ENCODE measurements around the gene OTOP1.
A peak's percentile ranks its signal among the peaks of the same experiment; 100 is the strongest.
"Not testable (repeated sequence)": the region's sequence is repeated elsewhere in the genome, so short reads cannot be mapped to it uniquely, and the experiment has no call there.

OTOP1 gene, protein sequence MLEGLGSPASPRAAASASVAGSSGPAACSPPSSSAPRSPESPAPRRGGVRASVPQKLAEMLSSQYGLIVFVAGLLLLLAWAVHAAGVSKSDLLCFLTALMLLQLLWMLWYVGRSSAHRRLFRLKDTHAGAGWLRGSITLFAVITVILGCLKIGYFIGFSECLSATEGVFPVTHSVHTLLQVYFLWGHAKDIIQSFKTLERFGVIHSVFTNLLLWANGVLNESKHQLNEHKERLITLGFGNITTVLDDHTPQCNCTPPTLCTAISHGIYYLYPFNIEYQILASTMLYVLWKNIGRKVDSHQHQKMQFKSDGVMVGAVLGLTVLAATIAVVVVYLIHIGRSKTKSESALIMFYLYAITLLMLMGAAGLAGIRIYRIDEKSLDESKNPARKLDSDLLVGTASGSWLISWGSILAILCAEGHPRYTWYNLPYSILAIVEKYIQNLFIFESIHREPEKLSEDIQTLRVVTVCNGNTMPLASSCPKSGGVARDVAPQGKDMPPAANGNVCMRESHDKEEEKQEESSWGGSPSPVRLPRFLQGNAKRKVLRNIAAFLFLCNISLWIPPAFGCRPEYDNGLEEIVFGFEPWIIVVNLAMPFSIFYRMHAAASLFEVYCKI

DNA sequence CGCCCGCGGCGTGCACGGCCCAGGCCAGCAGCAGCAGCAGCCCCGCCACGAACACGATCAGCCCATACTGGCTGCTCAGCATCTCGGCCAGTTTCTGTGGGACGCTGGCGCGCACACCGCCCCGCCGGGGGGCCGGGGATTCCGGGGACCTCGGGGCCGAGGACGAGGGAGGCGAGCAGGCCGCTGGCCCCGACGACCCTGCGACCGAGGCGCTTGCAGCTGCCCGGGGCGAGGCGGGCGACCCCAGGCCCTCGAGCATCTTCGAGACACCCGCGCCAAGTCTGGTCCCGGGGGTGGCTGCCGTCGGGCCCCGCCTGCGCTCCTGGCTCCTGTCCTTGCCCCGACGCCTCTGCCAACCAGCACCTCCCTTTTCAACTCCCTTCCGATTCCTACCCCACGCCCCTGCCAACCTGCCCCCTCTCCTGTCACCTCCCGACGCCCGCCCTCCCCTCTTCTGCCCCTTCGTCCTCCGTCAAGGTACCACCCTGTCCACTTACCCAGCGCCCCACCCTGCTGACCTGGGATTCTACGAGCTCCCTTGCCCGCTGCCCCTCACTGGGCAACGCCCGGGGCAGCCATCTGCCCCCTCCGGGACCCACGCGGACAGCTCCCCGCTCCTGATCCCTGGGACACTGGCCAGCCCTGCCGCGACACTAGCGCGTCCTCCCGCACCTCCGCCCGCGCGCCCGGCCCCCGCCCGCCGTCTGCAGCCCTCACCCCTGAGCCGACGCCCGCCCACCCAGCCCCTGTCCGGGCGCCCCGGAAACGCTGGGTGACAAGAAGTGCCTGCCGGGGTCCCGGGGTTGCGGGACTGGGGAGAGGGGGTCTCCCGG is at the start of gene OTOP1:
Gene OTOP1 (minus strand): TSS at position 324 of the 833 bp plus-strand sequence. CDS start 65 bp downstream, at position 259.
- no peak for DNase-seq (ENCODE audit: low read depth in 2 of 2)

DNA sequence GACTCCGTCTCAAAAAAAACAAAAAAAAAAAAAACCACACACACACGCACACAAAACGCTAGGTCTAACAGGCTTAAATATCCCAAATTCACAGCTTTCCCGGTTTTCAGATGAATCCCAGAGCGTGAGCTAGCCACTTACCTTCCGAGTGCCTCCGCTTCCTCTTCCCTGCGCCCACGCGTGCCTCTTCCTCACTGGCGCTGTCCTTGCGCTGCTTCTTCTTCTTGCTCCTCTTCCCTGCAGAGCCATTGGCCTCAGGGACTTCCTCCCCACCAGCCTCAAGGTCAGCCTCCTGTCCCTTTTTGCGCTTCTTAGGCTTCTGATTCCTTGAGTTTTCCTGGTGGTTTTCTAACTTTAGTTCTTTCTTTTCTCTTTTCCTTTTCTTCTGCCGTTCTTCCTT is 47.5 kb upstream of the OTOP1 start:
- no peak for DNase-seq (ENCODE audit: low read depth in 2 of 2)

DNA sequence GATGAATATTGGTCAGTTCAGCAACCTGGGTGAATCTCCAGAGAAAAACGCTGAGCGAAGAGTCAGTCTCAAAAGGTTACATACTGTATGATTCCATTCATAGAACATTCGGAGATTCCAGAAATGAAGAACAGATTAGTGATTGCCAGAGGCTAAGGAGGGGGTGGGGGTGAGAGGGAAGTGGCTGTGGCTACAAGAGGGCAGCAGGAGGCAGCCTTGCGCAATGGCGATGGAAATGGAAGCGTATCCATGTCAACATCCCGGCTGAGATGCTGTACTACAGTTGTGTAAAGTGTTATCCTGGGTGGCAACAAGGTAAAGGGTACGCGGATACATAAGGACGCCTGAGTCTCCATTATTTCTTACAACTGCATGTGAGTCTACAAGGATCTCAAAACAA is 45.2 kb upstream of the OTOP1 start:
- DNase-seq (ENCODE audit: low read depth in 2 of 2), result no peak

DNA sequence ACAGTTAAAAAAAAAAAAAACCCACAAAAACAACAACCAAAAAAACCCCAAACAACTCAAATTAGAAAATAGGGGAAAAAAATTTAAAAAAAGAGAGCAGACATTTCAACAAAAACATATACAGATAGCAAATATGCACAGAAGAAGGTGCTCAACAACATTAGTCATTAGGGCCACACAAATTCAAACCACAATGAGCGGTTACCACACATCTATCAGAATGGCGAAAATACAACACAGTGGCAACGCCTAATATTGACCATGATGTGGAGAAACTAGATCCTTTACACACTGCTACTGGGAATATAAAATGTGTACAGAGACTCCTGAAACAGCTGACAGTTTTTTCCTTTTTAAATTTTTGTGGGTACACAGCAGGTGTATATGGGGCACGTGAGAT is 43.8 kb upstream of the OTOP1 start:
- no peak for DNase-seq (ENCODE audit: low read depth in 2 of 2)

DNA sequence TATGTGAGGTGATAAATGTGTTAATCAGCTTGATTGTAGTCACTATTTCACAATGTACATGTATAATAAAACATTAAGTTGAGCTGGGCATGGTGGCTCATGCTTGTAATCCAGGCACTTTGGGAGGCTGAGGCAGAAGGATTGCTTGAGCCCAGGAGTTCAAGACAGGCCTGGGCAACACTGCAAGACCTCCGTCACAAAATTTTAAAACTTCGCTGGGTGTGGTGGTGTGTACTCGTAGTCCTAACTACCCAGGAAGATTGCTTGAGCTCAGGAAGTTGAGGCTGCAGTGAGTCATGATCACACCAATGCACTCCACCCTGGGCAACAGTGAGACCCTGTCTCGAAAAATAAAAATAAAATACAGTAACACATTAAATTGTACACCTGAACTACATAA is 43.1 kb upstream of the OTOP1 start:
- DNase-seq (ENCODE audit: low read depth in 2 of 2), result no peak

DNA sequence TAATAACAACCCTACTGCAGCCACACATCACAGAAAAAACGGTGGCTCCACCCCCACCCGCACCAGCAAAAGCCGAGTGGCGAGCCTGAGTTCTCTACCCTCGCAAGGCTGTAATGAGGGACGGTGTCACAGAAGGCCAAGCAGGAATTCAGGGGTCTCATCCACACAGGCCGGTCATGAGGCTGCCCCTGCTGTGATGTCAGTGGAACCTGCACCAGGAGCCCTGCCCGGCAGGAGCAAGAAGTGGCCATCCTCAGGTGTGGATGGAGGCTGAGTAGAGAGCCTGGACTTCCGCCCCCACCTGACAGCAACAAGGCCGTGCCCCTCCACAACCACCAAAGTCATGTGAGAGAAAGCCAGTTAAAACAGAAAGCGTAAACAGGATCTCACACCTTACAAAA is 42.6 kb upstream of the OTOP1 start:
- no peak for DNase-seq (ENCODE audit: low read depth in 2 of 2)

DNA sequence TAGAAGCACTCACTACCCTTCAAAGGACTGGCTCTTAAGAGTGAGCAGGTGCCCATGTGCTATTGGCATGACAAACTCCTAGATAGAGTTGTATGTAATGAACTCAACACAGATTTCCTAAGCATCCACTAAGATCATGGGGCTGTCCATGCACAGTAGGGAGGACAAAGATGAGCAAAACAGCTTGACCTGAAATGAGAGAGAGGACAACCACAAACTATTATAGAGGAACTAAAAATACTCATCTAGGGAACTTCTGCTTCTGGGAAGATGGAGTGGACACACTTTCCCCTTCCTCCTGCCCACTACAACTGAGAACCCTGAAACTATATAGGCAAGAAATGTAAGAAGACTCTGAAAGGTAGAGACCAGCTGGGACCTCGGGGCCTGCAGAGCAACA is 42.0 kb upstream of the OTOP1 start:
- no peak for DNase-seq (ENCODE audit: low read depth in 2 of 2)

DNA sequence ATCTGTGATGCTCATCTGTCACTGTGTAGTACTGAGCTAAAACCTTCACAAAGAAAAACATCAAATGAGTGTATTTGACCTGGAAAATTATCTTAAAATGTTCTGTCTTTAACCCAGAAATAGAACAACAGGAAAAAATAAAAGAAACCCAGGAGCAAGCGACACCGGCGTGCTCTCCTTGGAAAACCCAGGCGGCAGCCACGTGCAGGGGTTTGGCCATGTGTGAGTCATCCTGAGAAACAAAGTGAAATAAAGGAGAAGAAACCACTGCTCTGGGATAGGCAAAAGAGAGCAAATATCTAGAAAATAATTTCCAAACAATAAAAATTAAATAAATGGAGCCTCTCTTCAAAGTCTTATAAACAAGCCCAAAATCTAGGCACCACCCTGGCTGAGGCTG is 41.3 kb upstream of the OTOP1 start:
- DNase-seq (ENCODE audit: low read depth in 2 of 2), result no peak

DNA sequence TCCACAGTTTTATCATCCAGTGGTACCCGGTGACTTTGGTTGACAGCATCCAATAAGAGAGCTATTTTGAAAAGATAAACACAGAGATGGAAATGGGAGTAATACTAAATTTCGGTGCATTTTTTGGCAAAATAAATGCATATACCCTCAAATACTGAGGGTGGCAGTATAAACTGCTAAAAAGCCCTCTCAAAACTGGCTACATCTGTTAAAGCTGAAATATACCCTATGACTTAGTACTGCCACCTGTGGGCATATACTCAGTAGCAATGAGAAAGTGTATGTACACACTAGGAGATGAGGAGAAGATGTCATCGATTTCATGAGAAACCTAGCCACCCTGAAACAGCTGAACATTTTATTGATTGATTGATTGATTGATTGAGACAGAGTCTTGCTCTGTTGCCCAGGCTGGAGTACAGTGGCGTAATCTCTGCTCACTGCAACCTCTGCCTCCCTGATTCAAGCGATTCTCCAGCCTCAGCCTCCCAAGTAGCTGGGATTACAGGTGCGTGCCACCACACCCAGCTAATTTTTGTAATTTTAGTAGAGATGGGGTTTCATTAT is 33.5 kb upstream of the OTOP1 start:
- peak; percentile 19 to 21 for DNase-seq (ENCODE audit: low read depth in 2 of 2)

DNA sequence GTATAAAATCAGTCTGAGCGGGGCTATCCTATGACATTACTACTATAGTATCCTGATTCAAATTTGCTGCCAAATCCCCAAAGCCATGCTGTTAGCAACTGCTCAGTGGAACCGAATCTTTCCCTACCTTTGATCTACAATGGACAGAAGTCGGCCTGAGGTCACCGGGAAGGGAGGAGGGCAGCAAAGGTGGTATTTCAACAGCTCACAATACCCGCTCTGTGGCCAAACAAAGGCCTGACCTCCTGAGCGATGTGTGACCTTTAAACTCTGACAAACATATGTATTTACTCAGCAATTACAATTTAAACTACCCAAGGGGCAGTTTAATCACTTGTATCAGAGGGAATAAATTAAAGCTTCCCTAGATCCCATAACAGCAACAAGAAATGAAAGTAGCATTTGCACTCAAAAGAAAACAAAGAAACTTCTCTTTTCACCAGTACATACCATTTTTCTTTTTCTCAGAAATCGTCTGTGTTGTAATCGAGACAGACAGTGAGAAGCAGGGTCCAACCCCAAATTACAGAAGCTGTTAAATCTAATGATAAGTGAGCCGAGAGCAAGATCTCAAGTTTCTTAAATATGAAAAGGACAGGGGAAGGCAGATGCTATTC is 32.9 kb upstream of the OTOP1 start:
- no peak for DNase-seq (ENCODE audit: low read depth in 2 of 2)

DNA sequence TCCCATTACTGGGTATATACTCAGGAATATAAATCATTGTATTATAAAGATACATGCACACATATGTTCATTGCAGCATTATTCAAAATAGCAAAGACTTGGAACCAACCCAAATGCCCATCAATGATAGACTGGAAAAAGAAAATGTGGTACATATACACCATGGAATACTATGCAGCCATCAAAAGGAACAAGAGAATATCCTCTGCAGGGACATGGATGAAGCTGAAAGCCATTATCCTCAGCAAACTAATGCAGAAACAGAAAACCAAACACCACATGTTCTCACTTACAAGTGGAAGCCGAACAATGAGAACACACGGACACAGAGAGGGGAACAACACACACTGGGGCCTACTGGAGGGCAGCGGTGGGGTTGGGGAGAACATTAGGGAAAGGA is 31.0 kb upstream of the OTOP1 start:
- DNase-seq (ENCODE audit: low read depth in 2 of 2), result not testable (repeated sequence)

DNA sequence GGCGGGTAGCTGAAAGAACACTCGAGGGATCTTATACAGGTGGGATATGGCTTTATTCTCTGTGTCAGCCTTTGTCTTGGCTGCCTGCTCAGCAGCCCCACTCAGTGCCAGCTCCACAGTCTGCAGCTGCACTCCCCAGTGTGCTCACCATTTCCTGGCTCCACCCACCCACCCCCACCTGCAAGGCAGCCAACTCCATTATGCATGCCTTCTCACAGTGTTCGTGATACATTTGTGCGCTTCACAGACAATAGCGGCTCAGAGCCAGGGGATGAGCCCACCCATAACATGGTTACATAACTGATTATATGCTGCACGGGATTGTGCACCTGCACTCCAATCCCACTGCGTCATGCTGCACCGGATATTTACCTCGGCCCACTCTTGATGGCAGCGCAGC is 30.1 kb upstream of the OTOP1 start:
- no peak for DNase-seq (ENCODE audit: low read depth in 2 of 2)

DNA sequence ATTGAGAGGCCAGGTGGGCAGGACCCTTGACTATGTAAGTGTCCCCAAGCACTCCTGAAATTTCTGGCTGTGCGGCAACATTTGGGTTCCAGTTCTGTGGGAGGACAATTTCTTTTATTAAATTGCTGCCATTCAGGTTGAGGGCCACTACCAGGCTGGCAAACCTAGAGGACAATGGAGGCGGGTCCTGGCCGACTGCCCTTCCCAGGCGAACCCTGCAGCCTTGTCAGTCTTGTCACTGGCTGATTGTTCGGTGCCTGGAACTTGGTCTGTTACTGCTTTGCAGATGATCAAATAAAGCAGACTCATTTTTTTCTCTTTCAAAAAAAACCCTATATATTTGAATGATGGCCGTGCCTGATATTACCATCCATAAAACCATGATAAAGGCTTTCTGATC is 27.9 kb upstream of the OTOP1 start:
- DNase-seq (ENCODE audit: low read depth in 2 of 2), result no peak

DNA sequence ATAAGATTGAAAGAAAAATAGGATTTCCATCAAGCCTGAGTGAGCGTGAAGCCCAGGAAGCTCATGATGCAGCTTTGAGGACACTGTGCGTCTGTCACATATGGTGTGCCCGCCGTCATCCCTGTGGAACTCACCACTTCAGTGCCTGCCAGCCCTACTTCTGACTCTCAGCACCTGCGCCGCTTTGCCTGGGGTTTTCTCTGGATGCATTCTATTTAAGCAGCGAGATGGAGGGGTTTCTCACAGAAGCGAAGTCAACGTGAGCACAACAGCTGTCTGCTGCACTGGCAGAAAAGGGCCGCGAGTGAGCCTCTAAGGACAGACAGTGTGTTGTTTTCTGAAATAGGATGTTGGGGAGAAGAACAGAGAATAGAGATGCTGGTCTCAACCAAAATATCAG is 27.5 kb upstream of the OTOP1 start:
- DNase-seq (ENCODE audit: low read depth in 2 of 2), result no peak

DNA sequence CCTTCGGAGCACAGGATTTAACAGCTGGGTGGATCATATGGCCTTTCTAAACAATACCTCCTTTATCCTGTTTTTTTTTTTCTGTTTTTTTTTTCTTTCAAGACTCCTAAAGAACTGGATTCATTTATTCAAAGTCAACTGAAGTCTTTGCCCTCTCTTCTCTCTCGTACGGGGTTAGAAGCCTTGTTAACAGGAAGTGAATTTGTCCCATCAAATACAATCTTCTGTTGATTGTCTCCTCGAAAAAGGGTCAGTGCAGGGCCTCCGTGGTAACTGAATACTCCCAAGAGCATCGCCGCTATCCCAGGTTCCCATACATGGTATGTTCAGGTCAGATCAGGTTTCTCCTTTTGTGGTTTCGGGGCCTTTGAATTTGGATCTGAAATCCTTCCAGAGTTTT is 23.1 kb upstream of the OTOP1 start:
- no peak for DNase-seq (ENCODE audit: low read depth in 2 of 2)

DNA sequence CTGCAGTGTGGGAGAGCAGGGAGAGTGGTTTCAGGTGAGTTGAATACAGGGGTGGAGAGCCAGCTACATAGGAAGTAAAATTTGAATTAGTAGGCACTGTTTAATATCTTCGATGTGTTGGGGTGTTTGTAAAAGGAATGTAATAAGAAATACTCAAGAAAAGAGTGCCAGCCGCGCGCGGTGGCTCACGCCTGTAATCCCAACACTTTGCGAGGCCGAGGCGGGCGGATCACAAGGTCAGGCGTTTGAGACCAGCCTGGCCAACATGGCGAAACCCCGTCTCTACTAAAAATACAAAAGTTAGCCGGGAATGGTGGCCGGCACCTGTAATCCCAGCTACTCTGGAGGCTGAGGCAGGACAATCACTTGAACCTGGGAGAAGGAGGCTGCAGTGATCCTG is 22.6 kb upstream of the OTOP1 start:
- DNase-seq (ENCODE audit: low read depth in 2 of 2), result not testable (repeated sequence)

DNA sequence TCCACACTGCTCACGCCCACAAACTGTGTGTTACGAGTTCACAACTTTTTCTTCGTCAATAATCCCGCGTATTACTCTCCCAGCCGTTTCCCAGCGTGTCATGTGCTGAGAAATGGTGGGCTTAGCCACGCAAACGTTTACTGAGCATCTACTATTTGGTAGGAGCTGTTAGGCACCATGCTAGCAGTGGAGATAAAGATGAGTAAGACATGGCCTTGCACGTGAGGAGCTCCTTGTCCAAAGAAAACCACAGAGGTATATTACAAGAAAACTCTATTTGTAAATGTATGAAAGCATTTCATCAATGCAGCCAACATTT is 22.1 kb upstream of the OTOP1 start:
- no peak for DNase-seq (ENCODE audit: low read depth in 2 of 2)

DNA sequence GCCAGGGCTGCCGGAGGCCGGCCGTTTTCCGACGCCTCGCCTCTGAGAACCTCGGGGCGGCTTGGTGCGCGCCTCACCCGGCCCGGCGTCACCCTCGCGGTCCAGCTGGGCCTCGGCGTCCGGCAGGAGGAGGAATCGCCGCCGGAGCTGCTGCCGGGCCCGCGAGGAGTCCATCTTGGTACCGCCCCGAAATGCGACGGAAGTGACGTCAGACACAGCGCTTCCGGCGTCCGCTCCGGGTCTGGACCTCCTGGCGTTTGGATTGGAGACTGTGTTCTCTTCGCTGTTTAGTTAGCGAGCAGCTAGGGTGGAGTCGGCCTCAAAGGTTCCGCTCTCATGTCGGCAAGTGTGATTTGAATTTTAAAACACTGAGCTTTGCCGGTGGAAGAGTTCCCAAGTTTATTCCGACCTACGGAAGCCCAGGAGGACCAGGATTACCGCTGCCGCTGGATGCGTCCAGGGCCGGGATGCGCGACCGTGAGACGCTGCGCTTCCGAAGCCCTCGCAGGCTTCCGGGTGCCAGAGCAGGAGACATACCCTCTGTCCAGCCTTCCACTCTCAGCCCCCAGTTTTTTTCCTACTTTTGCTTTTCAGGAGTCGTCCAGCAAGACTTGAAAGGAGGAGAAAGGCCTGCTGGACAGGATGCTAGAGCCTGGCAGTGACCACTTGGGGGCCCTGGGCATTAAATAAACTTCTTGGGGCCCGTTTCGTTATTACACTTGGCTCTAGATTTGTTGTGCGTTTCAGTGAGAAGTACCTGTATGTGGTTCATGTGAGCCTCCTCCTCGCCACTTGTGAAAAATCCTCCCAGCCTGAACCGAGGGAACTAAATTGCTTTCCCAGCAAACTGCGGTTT is 21.5 kb upstream of the OTOP1 start, which contains the start of gene TMEM128:
Gene TMEM128 (minus strand): TSS at position 195 of the 856 bp plus-strand sequence. CDS start 21 bp downstream, at position 174.
- DNase-seq (ENCODE audit: low read depth in 2 of 2), result peak; percentile 81

DNA sequence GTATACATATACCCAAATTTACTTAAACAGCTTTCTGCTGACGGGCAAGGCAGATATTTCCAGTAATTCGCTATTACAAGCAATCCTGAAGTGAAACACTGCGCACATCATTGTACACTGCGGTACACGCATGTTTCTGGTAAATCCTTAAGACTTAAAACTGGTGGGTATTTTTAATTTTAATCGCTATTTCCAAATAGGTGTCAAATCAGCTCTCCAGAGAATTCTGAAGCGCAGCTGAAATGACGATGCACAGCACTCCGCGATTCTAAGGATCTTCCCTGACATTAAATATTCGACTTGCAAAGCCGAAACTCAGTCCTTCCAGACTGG is 20.9 kb upstream of the OTOP1 start:
- no peak for DNase-seq (ENCODE audit: low read depth in 2 of 2)

DNA sequence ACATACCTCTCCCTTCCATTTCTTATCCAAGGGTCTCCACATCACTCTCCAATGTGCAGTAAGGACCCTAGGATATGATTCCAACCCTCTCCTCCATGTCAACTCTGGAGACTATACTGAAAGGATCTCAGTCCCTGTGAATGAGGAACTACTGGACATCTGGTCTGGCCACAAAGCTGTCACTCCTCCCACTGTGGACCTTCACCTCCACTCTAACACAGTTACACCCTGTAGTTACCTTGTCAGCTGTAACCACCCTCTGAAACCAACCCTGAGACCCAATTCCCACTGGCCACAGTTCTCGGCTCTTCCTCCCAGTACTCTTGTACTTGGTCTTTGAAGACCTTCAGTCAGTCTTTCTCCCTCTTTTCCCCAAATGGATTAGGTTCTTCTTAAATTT is 18.4 kb upstream of the OTOP1 start:
- DNase-seq (ENCODE audit: low read depth in 2 of 2), result no peak

DNA sequence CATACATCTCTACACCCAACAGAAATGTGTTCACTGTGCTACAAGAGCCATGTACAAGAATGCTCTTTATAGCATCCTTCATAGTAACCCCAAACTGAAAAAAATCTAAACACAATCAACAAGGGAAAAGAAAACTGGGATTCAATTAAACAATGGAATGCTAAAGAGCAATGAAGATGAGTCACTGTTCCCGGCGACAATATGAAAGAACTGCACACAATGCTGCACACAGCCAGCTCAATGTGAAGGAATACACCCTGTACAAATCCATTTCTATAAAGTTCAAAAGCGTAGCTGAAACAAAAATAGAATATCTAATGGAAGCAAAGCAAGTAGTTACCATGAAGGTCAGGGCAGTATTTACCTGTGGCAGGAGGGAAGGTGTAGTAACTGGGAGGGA is 12.8 kb upstream of the OTOP1 start:
- not testable (repeated sequence) for DNase-seq (ENCODE audit: low read depth in 2 of 2)

Data from fibroblast of skin of left quadriceps (primary cell).